Stimulated activated CD8-positive, alpha-beta memory T cell treated with anti-CD3 and anti-CD28 coated beads, Interleukin-2, amount 100 ng/mL, for 48 hours (primary cell): ENCODE results near the gene BTG2.

Source experiments
- DNase-seq, 2 donors: peaks; one replicate each; pipeline ENCODE4 v3.0.0-alpha.2; 2020; ENCODE audit warnings: low read depth in 2 of 2

Gene BTG2

DNA sequence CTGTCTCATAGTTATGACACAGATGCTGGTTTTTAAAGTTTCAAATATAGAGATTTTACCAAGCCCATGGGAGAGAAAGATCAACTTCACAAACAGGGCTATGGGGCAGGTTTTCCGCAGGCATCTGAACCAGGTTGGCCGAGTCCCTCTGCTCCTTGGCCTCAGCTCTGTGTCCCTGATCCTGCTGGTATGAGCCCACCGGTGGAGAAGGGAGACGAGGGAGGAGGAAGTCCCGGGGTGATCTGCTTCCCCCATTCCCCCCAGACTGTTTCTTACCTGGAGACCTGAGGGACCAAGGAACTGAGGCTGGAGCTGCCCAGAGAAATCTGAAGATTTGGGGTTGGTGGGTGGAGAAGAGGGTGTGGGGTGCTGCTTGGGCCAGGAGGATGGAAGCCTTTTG lies 28.9 kb upstream of the BTG2 start:
- DNase-seq = no peak

DNA sequence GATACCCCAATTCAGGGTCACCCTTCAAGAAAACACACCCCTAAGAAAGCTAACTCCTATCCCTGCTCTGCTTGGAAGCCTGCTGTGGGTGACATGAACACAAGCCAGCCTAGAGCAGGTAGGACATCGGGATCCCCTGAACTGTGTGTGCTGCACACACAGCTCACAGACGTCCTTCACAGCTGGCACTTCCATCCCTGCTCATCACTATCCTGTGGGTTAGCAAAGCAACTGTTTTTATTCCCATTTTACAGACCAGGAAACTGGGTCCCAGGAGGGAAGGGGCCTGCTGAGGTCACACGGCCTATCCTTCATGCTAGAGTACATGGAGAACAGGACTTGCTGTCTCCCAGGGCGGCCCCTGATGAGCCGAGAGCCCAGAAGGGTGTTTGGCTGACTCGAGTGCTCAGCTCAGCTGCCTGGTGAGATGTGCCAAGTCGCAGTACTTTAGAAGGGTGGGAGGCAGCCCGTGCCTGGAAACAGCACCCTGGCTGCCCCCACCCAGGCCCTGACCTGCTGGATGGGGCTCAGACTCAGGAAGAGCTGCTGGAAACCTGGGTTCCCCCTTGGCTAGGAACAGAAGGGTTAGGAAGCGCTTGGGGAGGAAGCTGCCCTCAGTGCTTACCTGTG lies 28.3 kb upstream of the BTG2 start:
- no peak for DNase-seq

DNA sequence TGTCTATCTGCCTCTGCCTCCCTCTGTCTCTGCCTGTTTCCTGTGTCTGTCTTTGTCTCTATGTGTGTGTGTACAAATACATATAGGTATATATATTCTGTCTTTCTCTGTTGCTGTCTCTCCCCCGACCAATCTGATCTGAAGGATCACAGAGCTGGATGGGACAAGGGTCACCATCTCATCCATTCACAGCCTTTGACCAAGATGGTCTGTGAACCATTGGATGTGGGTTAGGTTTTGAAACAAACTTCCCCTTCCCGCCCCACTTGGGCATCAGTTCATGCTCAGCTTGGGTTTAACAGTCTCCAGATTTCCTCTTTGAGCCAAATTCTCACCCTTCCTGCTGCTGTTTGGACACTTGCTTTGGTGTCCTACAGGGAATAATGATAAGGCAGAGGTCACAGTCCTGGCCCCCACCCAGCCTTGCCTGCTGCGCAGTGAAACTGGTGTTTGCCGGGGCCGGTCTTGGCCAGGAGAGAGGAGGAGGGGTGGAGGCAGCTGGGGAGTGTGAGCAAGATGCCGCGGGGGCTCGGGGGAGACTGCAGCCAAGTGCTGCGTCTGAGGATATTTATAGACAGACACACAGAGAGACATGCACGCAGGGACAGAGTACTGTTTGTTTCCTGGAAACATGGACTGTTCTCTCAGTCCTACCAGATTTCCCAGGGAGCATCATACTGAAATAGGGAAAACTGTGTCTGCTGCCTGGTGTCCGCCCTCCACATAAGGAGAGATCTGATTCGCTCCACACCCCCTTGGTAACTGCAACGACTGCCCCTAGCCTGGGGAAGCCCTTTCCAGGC lies 27.0 kb upstream of the BTG2 start:
- DNase-seq = no peak

DNA sequence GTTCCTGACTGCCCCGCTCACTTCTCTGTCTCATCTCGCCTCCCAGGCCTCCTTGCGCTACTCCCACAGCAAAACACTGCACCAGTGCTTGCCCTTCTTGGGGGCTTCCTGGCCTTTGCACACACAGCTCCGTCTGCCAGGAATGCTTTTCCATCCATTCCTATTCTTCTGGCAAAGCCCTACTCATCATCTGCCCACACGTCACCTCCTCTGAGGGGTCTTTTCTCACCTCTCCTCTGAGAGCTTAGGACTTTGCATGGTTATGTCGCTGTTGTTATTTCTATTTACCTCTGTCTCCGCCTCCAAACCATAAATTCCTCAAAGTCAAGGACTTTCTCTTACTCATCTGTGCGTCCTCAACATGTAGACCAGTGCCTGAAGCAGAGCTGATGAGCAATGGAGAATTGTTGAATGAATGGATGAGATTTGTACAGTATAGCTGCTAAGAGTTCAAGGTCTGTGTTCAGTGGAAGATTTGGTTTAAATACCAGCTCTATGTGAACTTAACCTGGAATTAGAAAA lies 26.4 kb upstream of the BTG2 start:
- no peak for DNase-seq

DNA sequence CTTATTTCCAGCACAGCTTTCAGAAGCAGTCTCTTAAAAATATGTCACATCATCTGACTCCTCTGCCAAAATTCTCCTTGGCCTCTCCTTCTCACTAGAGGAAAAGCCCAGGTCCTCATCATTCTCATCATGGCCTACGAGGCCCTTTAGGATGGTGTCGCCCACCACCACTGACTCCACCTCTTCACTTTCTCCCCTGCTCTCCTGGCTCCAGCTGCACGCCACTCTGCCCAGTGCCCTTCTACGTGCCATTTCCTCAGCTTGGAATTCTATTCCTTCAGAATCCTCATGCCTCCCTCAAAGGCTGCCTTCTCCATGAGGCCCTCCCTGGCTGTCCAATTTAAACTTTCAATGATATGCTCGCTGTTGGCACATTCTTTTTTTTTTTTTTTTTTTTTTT lies 25.3 kb upstream of the BTG2 start:
- DNase-seq = no peak

DNA sequence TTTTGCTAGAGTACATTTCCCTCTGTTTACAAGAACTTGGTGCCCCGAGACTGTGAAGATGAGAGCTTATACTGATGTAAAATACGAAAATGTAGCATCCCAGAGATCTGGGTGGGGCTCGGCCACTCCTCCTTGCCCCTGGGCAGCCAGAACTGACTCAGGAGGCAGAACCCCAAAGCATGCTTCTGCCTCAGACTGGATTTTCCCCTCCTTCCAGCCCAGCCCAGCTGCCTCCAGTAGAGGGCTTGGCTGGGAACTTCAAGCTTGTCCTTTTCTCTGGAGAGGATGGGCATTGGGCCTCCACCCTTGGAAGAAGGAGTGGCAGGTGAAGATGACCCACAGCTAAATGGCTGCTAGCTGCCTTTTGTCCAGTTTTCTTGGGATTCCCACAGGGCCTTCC lies 24.3 kb upstream of the BTG2 start:
- no peak for DNase-seq

DNA sequence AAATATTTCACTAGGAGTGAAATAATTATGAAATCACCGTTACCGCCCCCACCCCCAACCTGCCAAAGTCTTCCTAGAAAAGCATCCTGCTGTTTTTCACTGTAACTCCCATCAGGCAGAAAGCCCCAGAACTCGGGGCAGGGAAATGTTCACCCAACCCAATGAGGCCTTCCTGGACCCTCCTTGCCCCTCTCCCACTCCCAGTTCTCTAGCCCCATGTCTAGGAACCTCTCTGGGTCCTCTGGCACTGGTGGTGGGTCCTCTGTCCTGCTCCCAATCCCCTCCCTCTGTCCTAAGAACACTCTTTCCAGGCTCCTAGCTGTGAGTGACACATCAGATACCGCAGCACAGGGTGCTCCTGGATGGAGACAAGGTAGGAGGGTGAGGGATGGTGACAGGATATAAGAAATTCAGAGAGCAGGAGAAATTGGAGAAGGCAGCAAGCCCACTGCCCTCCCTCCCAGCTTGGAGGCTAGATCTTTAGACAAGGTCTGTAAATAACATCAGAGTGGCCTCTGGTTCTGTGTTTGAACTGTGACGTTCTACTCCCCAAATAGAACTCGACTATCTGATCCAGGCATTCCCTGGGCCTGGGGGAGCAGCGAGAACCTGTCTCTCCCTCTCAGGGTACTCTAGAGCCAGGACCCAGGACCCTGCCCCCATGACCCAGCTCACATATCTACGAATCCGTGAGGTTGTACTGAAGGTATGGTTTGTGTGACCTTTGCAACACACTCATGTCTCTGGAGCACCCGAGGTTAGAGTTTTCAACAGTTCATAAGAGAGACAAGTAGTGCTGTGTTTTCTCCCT lies 23.3 kb upstream of the BTG2 start:
- DNase-seq = no peak

DNA sequence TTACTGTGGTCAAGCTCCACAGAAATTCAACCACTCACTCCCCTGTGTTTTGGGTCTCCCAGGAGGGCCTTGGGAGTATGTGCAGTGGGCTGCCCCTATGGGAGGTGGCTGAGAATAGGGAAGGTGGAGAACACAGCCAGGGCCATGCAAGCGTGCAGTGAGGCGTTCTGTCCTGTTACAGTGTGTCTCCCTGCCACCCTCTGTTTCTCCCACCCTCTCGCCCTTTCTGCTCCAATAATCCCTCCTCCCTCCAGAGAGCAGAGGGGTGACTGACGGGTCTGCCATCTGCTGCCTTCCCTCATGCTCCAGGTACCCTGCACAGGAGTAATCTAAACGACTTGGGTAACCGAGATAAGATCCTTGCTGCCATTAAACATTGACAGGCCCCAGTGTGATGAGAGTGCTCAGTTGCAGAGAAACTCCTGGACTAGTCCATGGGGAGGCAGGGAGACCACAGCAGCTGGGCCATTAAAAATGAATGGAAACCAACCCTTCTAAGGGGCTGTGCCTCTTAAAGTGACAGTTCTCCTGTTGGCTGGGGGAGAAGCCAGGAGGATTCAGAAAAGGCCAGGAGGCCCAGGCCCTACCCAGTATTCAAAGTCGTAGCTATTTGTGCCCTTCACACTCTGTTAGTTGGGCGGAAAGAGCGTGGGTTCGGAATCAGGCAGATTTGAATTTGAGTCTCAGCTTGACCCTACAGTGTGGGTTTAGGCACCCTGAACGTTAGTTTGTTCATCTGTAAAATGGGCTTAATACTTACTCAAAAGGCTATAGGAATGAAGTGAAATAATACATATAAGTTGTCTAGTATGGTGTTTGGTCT lies 22.4 kb upstream of the BTG2 start:
- no peak for DNase-seq

DNA sequence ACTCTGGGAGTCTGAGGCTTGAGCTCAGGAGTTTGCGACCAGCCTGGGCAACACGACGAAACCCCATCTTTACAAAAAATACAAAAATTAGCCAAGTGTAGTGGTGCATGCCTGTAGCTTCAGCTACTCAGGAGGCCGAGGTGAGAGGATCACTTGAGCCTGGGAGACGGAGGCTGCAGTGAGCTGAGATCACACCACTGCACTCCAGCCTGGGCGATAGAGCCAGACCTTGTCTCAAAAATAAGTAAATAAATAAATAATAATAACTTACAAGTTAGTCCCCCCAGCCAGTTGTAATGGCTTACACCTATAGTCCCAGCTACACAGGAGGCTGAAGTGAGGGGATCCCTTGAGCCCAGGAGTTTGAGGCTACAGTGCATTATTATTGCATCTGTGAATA lies 21.7 kb upstream of the BTG2 start:
- no peak for DNase-seq

DNA sequence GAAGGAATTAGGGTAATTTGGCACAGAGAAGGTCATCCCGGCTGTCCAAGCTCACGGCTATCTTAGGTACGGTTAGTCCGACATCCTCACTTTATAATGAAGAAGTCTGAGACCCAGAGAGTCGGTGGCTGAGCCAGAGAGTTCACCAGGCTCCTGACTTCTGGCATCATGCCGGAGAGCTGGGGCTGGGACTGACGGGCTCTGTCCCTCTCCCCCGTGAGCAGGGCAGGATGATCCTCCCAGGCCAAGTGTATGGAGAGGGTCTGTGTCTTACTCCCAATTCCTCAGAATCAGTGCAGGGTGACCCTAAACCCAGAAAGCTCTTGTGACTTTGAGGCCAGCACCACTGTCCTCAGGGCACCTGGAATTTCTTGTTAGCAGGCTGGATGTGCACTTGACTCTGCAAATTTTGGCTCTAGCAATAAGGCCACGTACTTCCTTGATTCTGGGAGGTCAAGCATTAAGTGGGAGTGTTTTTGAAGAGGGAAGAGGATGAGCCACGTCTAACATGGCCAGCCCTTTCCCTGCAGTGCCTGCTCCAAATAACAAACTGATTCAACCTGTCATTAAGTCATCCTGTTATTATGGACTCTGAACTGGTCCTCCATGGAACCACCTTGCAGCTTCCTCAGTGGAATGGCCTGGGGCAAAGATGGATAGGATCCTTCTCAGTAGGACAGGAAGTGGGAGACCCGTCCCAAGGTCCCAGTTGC lies 20.8 kb upstream of the BTG2 start:
- no peak for DNase-seq

DNA sequence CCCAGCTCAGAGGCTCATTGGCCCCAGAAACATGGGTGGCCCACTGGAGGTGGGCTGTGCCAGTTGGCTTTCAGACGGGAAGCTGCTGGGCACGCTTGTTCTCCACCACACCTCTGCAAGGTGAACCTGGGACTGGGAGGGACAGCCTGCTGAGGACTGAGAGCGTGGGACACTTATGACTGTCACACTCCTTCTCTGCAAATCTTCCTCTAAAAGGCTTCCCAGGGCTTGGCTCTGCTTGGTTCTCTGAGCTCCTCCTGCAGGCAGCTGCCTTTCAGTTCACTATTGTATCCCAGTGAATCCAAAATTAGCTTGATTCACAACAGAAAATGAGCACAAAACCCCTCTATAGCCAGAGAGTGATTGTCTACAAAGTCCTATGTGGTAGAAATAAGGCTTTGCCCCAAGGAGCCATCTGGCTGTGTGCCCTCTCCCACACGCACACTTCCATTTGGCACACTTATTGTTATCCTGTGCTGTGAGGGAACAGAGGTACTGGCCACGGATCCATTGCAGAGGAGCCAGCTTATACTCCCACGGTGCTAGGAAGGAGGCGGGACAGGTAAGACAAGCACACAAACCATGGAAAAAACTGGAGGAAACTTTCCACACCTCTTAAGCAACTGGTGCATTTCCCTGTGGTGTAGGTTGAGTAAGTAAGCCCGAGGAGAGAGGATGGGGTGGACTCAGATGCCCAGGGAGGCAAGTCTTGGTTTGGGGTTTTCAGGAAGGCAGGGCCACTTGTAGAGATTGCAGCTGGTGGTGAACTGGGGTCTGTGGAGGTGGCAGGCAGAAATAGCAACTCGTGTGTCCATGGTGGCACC lies 18.9 kb upstream of the BTG2 start:
- DNase-seq = no peak

DNA sequence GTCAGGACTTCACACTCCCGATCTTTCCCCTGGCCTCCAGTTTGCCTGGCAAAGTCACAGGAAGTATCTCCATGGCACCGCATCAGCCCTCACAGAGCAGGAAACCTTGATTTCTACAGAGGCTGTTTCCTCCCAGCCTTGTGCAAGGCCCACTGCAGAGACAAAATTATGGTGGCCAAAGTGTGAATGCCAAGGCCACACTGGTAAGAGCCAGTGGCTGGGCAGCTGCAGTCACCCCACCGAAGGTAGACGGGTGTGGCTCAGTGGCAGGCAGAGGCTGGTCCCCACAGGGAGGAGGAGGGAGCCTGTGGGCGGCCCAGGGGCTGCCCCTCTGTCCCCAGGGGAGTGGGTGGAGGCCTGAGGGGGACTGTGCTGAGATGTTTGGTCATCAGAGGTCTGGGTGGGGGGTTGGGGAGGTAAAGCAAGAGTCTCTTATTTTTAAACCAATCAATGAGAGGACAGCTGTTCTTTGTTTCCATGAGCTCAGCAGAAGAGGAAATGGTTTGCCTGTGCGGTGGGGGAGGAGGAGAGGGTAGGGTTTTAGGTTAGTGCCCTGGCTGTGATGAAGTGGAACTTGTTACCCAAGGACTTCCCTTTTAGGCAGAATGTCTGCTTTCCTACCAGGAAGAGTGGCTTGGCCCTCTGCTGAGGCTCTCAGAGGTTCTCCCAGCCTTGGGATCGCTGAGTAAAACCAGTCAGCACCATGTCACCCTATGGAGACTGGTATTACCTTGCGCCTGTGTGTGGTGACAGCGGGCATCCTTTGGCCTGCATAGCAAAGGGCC lies 18.0 kb upstream of the BTG2 start:
- peak; percentile 56 to 65 for DNase-seq

DNA sequence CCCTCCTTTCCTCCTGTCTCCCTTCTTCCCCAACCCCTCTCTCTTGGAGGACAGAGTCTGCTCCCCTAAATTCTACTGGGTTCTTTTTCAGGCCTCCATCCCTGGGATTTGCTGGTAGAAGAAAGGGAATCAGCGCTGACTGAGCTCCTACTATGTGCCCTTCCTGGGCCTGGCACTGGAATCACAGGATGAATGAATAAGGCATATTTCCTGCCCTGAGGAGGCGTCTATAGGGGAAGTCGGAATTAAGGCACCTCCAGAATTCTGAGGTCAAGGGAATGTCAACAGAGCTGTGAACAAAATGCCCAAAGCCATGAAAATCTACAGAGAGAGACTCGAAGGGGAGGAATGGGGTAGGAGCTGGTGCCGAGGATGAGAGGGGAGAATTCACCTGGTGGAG lies 17.4 kb upstream of the BTG2 start:
- no peak for DNase-seq

DNA sequence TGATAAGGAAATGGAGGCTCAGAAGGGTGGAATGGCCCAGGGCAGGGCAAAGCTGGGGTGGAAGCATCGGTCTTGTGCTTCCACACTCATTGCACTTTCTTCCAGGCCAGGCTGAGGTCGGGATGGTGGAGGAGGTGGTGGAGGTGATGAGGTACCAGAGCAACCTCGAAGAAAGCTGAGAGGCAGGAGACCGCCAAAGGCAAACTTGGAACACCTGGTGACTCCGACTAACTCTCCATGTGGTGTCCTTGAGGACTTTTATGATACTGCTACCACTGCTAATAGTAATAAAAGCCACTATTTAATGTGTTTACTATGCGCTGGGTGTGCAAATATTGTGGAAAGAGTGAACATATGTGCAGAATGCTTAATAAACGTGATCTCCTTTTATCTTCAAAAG lies 16.9 kb upstream of the BTG2 start:
- no peak for DNase-seq

DNA sequence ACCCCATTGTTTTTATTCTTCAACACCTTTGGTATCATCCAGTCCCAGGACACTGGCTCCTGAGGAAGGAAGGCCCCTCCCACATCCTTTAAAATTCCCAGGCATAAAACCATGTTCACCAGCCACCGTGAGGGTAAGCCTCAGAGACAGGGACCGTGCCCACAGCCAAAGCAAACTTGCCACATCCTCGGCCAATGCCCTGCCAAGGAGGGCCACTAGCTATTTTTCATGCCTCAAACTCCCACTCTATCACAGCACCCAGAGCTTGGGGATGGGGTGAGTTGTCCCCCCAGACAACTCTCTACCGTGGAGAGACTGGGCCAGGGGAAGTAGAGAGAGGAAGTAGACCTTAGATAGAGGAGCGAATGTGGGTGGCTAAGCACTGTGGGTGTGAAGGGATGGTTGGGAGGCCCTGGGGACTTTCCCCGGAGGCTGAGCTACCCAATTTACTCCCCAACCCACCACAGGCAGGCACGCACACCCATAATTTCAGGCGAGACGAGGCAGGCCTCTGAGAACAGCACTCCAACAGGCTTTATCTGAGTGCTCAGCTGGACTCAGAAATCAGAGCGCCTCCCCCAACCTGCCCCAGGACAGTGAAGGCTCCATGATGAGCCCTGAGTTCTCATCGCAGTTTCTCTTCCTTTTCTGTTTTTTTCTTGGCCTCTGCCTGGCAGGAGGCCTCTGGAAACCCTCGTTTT lies 15.9 kb upstream of the BTG2 start:
- peak; percentile 78 to 80 for DNase-seq

DNA sequence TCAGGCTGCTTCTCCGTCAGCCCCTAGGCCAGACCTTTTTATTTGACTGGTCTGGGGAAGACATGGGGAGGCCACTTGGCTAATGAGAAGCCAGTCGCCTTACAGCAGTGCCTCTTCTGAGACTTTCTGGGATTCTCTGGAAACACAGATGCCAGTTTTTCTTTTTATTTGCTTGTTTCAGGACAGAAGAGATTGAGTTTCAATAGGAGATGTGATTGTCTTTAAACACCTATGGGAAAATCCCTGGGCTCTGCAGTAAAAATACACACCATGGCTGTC lies 15.4 kb upstream of the BTG2 start:
- no peak for DNase-seq

DNA sequence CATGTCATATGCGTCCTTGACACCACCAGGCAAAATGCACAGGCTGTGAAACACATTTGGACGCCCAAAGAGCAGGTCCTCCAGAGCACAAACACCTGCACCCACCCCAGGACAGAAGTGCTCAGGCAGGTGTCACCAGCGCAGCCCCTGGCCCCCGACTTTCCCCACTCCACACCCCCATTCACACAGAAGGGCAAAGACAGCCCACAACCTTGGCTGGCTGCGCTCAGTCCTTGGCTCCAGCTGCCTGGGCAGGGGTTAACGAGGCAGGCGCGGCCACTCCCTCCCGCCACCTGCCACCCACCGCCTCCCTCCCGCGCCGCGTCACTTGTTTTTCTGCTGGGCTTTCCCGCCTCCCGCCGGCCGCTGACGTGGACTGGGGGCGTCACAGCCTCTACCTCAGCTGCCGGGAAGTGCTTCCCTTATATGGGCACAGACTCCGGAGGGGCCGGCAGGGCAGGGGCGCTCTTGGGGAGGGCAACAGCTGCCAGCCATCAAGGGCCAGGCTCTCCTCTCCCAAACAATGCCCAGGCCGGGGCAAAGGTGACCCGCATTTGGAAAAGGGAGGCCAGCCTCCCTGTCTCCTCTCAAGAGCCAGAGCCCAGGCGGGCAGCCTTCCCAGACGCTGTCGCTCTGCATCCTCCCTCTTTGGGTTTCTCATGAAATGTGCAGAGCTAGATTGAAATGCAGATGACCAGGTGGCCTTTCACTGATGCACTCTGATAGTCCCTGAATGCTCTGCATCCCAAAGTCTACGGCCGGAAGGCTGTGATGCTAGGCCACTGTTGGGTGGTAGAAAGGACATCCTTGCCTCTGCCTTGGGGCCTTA lies 14.8 kb upstream of the BTG2 start:
- peak; percentile 98 for DNase-seq
